IPS-NIHi7 (cell line): ENCODE results near the gene CEP41.
"Not testable (repeated sequence)": the region's sequence is repeated elsewhere in the genome, so short reads cannot be mapped to it uniquely, and the experiment has no call there.

Experiments used
- DNase-seq: peaks from one replicate; pipeline ENCODE4 v3.0.0; 2012; ENCODE audit warnings: mixed read lengths; ENCODE audit errors: extremely low spot score

The CEP41 gene

GRCh38 chr7:130461272-130461671 lies 20.5 kb upstream of the CEP41 start:
- no peak for DNase-seq

GRCh38 chr7:130458257-130458656 lies 17.4 kb upstream of the CEP41 start:
- no peak for DNase-seq

- no peak for DNase-seq
These were observed 14.1 kb upstream of the CEP41 start for GRCh38 chr7:130454959-130455358.

GRCh38 chr7:130452951-130453350 lies 12.1 kb upstream of the CEP41 start:
- DNase-seq = no peak

GRCh38 chr7:130451344-130451743 lies 10.5 kb upstream of the CEP41 start:
- DNase-seq = not testable (repeated sequence)

GRCh38 chr7:130446259-130446658 lies 5.4 kb upstream of the CEP41 start:
- no peak for DNase-seq

- no peak for DNase-seq
These were observed 4.1 kb upstream of the CEP41 start for GRCh38 chr7:130444751-130445407.

GRCh38 chr7:130444234-130444633 lies 3.4 kb upstream of the CEP41 start:
- DNase-seq = no peak

- no peak for DNase-seq
These were observed 1.8 kb upstream of the CEP41 start for GRCh38 chr7:130442601-130443000.

- peak; percentile 80 for DNase-seq
These were observed 623 bp upstream of the CEP41 start for GRCh38 chr7:130441408-130441869.

GRCh38 chr7:130436253-130436652 lies 4.6 kb downstream of the CEP41 start:
- no peak for DNase-seq

GRCh38 chr7:130435311-130435854 lies 5.4 kb downstream of the CEP41 start:
- no peak for DNase-seq

GRCh38 chr7:130433301-130433700 lies 7.5 kb downstream of the CEP41 start:
- DNase-seq = no peak

GRCh38 chr7:130432886-130433285 lies 7.9 kb downstream of the CEP41 start:
- no peak for DNase-seq

- no peak for DNase-seq
These were observed 9.8 kb downstream of the CEP41 start for GRCh38 chr7:130430841-130431666.

GRCh38 chr7:130430115-130430514 lies 10.7 kb downstream of the CEP41 start:
- no peak for DNase-seq

- DNase-seq = no peak
These were observed 11.8 kb downstream of the CEP41 start for GRCh38 chr7:130429019-130429418.

GRCh38 chr7:130426564-130426963 lies 14.3 kb downstream of the CEP41 start:
- DNase-seq = no peak

- DNase-seq = no peak
These were observed 15.0 kb downstream of the CEP41 start for GRCh38 chr7:130425796-130426195.

GRCh38 chr7:130423501-130424037 lies 17.2 kb downstream of the CEP41 start:
- DNase-seq = no peak

- no peak for DNase-seq
These were observed 19.1 kb downstream of the CEP41 start for GRCh38 chr7:130421684-130422083.

- DNase-seq = no peak
These were observed 19.8 kb downstream of the CEP41 start for GRCh38 chr7:130420943-130421578.
